ENCODE data around the gene ABHD6.
"Not testable (repeated sequence)": the region's sequence is repeated elsewhere in the genome, so short reads cannot be mapped to it uniquely, and the experiment has no call there.

The ABHD6 gene

DNA sequence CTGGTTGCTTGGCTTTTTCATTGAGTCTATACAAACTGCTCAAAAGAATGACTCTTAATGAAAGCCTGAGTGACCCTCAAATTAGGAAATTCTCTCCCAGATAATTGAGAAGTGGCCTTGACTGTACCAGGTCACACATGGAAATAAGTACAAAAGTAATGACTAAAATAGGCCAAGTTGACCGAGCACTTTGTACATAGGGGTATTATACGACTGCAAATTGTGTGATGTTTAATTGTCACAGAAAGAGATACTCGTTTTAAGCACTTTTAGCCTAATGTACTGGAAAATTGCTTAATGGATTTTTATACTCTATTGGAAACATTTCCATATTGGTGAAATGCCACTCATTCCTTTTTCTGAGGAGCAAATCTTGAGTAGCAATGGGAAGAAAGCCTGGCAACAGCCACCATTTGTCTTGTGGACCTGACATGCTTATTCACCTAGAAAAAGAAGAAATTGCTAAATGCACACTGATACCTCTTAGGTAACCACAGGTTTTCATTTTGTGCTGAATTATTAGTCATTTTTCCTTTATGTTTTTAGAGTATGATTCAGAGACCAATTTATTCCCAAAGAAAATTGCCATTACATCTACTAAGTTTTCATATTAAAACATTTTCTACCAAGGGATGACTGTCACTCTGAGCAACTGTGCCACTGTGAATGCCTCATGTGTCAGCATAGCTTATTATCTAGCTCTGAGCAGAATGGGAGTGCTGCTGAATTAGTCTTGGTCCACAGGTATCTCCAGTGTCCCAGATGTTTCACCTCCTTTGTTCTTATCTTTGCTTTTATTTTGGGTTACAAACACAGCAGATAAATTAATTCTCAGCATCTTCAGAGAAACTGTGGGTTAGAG, 86.2 kb downstream of the ABHD6 start:
- no peak for DNase-seq (ENCODE audit: low read depth)

DNA sequence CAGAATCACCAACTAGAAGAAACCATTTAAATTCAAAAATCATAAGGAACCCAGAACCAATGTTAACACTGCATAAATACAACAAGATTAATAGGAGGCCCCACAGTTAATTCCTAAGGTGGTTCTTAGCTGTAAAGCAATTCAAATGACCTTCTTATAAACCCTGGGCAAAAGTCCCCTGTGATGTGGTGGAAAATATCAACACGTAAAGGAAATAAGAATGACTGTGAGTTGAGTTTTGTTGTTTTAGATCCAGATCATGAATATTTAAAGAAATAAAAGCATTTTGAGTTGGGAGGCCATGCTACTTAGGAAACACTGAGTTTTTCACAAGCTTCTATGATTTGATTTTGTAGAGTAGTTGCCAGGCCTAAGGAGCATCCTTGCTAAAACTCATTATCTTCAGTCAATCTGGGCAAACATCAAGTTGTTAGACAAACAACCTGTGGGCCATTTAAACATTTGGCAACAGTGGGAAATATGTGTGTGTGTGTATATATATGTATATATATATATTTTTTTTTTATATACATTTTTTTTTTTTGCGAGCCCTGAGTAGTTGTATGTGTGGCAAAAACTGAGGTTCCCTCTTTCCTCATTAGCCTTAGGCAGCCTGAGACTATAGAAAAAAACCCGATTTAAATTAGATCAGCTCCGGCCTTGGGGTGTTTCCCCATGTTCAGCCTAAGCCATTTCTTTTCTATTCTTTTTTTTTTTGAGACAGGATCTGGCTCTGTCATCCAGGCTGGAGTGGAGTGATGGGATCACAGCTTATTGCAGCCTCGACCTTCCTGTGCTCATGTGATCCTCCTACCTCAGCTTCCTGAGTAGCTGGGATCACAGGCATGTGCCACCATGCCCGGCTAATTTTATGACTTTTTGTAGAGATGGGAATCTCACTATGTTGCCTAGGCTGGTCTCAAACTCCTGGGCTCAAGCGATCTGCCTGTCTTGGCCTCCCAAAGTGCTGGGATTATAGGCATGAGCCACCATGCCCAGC, 87.1 kb downstream of the ABHD6 start:
- no peak for DNase-seq (ENCODE audit: low read depth)

DNA sequence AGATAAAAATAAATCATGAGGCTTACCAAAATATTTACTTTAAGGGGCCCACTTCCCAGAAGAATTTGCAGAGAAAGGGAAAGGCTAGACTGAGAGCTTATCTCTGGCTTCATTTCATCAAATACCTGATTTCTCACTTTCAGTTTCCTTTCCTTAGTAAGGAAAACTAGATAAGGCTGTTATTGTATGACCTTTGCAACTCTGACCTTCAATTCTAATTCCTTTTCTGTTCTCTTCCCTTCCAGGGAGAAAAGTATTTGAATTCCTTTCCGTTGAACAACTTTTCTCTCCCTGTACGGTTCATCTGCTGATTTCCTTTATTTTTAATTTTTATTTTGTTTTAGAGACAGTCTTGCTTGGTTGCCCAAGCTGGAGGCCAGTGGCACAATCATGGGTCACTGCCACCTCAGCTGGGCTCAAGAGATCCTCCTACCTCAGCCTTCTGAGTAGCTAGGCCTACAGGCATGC, 88.0 kb downstream of the ABHD6 start:
- DNase-seq (ENCODE audit: low read depth) = no peak

DNA sequence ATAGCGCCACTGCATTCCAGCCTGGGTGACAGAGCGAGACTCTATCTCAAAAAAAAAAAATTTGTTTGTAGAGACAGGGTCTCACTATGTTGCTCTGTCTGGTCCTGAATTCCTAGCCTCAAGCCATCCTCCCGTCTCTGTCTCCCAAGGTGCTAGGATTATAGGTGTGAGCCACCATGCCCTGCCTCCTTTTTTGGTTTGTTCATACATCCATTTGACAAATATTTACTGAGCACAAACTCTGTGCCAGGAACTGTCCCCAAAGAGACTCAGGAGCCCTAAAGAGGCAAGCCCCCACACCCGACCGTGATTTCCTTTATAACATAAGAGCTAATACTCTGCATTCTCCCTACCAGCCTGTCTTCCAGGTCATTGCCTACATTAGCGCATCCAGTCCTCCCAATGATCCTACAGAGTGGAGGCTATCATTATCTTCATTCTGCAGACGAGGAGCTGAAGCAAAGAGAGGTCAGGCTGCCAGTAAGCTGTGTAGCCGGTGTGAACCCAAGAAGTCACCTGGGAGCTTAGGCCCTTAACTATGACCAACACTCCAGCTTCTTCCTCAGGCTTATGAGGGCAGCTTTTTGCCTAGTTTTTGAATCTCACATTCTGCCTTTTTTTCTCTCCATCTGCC, 88.8 kb downstream of the ABHD6 start:
- DNase-seq (ENCODE audit: low read depth) = no peak

DNA sequence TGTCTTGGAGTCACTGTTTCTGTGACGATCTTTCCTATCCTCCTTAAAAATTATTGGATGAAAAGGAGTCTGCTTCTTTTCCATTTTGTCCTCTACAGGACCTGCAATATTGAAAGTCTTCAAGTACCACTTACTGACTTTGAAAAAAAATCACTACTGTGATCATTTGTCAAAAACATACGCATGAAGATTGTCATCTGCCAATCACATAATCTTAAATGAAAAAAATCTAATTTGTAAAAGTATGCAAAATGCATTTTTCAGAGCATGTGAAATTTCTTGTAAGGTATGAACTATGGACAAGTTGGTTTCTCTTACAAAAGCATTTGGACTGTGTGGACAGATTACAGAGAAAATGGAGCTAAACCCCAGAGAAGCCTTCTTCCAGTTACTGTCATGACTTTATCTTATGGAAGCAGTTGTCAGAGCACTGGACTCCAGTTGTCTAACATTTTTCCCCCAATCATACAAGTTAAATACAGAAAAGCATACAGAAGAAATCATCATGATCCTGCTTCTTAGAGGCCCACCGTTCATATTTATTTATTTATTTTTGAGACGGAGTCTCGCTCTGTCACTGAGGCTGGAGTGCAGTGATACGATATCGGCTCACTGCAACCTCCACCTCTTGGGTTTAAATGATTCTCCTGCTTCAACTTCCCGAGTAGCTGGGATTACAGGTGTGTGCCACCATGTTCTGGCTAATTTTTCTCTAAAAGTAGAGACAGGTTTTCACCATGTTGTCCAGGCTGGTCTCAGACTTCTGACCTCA, 91.7 kb downstream of the ABHD6 start:
- no peak for DNase-seq (ENCODE audit: low read depth)

DNA sequence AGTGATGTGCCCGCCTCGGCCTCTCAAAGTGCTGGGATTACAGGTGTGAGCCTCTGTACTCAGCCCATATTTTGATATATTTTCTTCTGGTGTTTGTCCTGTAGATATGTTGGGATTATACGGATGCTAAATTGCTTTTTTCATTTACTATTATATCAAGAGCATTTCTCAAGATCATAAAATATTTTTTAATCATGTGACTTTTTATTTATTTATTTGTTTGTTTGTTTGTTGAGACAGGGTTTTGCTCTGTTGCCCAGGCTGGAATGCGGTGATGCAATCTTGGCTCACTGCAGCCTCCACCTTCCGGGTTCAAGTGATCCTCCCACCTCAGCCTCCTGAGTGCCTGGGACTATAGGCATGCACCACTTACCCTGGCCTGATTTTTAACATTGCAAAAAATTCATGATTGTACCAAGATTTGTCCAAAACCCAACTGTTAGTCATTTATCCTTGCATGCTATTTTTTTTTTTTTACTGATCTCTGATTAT, 92.4 kb downstream of the ABHD6 start:
- DNase-seq (ENCODE audit: low read depth) = no peak

DNA sequence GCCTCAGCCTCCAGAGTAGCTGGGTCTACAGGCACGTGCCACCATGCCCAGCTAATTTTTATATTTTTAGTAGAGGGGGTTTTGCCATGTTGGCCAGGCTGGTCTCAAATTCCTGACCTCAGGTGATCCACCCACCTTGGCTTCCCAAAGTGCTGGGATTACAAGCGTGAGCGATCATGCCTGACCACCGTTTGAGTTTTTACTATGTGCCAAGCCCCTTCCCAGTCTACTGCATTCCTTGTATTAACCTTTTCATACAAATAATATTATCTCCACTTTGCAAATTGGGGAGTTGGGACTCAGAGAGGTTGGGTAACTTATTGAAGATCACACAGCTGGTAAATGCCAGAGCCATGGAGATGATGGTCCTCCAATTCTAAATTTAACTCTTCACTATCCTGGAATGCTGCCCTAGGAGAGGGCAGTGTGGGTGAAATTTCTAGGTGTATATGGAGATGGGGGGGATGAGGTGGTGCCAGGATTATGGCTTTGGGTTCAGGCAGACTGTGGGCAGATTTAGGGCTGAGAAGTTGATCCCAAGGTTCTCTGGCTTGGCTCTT, 94.1 kb downstream of the ABHD6 start:
- DNase-seq (ENCODE audit: low read depth) = no peak

DNA sequence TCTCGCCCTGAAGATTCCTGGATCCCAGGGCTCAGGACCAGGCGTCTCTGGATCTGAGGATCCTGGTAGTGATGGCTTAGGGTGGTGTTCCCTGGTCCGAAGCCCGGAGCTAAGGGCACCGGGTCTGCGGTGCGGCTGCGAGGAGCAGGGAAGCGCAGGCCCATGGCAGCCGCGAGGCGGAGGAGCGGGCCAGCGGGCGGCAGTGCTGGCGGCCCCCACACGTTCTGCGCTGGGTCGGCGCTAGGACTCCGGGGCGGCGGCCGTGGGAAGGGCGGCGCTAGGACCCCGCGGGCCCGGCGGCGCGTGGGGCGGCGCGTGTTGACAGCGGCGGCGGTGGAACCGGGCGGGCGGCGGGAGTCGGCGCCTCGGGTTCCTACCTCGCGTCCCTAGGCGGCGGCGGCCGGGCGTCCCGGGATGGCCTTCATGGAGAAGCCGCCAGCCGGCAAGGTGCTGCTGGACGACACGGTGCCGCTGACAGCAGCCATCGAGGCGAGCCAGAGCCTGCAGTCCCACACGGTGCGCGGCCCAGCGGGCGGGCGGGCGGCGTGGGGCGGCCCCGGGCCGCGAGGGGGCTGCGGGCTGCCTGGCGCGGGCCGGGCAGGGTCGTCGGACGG, 95.1 kb downstream of the ABHD6 start, which contains the start of gene PXK:
Gene PXK (plus strand): TSS at position 318 of the 614 bp plus-strand sequence. CDS start 97 bp downstream, at position 415.
- DNase-seq (ENCODE audit: low read depth) = peak; percentile 62

DNA sequence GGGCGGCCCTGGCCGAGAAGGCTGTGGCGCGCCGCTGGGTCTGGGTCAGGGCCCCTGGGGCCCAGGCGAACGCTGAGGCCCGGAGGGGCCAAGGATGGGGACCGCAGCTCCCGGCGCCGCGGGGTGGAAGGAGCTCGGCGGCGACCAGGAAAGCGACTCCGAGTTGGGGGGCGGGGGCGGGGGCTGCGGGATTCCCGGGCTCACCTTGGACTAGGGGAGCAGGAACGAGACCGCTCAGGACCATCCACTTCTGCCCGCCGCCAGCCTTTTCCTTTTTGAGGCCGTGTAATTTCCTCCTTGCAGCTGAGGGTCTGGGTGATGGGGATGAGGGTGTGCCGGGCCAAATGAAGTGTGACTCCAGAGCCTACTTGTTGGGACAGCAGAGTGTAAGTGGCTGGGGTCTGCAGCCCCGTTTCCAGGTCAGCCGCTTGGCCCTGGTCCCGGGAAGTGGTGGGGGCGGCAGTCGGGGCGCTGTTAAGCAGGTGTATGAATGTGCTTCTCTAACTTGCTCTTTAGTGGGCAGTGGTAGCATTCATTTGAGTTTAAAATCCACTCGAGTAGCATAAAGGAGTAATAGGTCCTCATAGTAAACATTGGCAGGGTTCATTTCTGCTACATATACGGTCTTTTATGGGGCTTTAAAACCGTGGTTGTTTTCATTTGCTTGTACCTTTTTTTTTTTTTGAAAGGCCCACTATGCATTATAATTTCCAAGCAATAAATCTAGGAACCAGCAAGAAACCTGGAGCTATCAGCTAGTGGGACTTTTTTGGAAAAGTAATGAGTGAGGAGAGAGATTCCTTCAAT, 95.8 kb downstream of the ABHD6 start:
- DNase-seq (ENCODE audit: low read depth) = no peak

DNA sequence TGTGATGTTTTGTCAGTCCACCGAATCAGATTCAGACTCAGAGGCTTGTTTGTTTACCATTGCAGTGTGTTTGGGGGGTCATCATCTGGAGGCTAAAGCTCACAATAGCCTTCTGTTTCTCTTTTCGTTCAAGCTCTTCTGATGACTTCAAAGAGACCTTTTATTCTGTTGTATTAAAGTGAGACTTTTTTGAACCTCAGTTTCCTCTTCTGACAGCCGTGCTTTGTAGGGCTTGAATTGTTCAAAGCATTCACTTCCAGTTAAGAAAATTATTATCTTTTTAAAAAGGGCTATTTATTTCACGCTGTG, 96.4 kb downstream of the ABHD6 start:
- no peak for DNase-seq (ENCODE audit: low read depth)

DNA sequence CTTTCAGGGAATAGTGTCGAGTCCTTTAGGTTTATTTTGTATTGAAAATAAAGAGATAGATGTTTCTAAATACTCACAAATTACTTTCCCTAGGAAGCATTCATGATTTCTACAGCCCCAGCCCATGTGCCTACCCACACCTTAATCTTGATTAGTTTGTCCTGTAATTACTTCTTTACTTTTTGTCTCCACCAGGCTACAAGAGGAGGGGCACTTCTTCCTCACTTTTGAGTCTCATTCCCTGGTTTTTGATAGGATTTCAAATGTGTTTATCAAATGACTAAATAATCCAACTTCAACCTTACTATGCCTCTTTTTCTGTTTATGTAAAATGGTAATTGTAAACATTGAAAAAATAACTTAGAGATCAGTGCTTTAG, 96.9 kb downstream of the ABHD6 start:
- no peak for DNase-seq (ENCODE audit: low read depth)

DNA sequence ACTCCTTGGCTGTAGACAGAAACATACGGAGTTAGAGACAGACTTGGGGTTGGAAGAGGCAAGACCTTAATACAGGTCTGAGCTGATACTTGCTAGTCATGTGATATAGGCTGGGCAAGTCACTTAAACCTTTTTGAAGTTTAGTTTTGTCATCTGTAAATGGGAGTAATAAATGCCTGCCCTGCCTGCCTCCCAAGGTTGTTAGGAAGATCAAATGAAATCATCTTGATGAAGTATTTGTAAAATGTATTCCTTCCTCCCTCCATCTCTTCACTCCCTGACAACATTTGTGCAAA, 98.0 kb downstream of the ABHD6 start:
- DNase-seq (ENCODE audit: low read depth) = no peak

DNA sequence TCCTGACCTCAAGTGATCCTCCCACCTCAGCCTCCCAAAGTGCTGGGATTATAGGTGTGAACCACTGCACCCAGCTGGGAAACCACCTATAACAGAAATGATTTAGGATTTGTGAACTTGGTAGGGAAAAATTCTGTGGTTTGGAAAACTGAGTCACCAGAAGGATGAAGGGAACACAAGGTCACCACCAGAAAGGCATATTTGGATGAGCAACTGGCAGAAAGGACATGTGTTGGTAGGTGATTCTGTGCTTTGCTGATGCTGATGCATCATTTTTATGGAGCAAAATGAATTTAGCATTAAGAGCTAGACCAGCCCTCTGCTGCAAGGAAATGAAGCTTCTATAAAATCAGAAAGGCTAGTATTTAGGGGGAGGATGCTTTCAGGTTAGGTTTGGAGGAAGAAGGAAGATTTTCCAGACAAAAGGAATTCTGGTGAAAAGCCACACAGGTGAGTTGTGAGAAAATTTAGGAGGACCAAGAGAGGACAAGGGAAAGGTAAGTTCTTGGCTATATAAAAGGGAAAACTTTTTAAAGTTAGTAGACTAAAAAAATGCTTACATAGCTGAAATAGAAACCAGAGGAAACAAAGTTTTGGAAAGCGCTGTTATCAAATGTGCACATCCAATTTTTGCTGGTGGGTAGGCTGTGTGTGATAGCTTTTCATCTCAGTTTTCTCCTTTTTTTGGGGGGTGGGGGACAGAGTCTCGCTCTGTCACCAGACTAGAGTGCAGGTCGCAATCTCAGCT, 98.7 kb downstream of the ABHD6 start:
- DNase-seq (ENCODE audit: low read depth) = no peak

DNA sequence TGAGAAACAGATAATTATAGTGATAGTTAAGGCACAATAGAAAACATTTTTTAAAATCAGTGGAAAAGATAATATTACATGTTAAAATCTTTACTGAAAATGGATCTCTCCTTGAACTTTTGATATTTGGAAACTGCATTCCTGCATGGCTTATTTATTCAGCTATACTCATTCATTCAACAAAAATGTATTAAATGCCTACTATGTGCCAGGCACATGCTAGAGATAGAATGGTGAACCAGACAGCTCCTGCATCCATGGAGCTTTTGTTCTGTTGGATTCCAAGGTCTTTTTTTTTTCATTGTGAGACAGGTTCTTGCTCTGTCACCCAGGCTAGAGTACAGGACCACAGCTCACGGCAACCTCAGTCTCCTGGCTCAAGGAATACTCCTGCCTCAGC, 99.6 kb downstream of the ABHD6 start:
- DNase-seq (ENCODE audit: low read depth) = no peak

DNA sequence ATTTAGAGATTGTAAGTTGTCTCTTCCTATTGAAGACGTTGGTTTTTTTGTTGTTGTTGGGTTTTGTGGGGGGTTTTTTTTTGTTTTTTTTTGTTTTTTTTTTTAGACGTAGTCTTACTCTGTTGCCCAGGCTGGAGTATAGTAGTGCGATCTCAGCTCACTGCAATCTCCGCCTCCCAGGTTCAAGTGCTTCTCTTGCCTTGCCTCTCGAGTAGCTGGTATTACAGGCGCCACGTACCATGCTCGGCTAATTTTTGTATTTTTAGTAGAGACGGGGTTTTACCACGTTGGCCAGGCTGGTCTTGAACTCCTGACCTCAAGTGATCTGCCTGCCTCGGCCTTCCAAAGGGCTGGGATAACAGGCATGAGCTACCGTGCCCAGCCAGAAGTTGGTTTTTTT, 101.6 kb downstream of the ABHD6 start:
- not testable (repeated sequence) for DNase-seq (ENCODE audit: low read depth)

DNA sequence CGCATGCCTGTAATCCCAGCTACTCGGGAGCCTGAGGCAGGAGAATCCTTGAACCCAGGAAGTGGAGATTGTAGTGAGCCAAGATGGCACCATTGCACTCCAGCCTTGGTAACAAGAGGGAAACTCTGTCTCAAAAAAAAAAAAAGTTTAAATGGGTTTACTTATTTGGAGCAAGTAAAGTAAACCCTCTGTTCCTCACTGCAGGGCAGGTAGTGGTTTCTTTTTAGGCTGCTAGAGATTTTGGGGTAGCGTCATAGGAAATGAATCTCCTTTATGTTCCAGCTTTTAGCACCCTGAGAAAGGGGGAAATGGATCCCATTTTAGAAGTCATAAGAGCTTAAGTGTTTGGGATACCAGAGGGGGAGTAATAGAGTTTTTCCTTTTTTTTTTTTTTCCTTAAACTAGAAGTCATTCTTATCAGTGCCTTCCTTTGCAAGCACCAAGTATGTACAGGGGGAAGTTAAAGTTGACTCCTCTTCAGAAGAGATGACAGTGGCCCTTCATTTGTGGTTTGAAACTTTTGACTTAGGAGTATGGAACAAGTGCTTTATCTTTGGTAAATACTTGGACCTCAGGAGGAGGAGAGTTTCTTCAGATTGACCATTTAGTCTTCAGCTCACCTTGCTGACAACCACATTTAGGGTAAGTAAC, 103.1 kb downstream of the ABHD6 start:
- DNase-seq (ENCODE audit: low read depth) = no peak

DNA sequence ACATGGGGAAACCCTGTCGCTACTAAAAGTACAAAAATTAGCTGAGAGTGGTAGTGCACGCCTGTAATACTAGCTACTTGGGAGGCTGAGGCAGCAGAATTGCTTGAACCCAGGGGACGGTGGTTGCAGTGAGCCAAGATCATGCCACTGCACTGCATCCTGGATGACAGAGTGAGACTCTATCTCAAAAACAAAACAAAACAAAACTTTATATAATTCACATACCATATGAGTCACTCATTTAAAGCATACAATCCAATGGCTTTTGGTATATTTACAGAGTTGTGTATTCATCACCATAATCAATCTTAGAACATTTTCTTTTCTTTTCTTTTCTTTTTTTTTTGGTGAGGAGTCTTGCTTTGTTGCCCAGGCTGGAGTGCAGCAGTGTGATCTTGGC, 103.8 kb downstream of the ABHD6 start:
- no peak for DNase-seq (ENCODE audit: low read depth)

DNA sequence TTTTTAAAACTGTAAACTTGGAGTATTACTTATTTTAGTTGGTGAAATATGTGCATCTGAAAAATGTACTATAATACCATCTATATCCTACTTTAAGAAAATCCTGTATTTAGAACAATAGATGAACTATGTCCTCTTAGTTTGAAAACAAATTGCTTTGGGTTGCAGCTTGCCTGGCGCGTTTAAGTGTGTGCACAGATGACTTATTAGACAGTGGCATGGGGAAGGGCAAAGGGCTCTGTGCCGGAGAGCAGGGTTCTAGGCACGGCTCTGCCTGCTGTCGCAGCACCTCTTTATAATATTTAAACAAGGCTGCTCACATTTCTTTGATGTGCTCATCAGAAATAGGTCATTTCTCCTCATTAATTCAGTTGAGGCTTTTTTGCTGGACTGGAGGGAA, 105.1 kb downstream of the ABHD6 start:
- DNase-seq (ENCODE audit: low read depth) = no peak

Data from T-helper 22 cell (primary cell).